ENCODE data around the gene TACC2.

Gene TACC2, protein sequence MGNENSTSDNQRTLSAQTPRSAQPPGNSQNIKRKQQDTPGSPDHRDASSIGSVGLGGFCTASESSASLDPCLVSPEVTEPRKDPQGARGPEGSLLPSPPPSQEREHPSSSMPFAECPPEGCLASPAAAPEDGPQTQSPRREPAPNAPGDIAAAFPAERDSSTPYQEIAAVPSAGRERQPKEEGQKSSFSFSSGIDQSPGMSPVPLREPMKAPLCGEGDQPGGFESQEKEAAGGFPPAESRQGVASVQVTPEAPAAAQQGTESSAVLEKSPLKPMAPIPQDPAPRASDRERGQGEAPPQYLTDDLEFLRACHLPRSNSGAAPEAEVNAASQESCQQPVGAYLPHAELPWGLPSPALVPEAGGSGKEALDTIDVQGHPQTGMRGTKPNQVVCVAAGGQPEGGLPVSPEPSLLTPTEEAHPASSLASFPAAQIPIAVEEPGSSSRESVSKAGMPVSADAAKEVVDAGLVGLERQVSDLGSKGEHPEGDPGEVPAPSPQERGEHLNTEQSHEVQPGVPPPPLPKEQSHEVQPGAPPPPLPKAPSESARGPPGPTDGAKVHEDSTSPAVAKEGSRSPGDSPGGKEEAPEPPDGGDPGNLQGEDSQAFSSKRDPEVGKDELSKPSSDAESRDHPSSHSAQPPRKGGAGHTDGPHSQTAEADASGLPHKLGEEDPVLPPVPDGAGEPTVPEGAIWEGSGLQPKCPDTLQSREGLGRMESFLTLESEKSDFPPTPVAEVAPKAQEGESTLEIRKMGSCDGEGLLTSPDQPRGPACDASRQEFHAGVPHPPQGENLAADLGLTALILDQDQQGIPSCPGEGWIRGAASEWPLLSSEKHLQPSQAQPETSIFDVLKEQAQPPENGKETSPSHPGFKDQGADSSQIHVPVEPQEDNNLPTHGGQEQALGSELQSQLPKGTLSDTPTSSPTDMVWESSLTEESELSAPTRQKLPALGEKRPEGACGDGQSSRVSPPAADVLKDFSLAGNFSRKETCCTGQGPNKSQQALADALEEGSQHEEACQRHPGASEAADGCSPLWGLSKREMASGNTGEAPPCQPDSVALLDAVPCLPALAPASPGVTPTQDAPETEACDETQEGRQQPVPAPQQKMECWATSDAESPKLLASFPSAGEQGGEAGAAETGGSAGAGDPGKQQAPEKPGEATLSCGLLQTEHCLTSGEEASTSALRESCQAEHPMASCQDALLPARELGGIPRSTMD (N-terminal part only)

DNA sequence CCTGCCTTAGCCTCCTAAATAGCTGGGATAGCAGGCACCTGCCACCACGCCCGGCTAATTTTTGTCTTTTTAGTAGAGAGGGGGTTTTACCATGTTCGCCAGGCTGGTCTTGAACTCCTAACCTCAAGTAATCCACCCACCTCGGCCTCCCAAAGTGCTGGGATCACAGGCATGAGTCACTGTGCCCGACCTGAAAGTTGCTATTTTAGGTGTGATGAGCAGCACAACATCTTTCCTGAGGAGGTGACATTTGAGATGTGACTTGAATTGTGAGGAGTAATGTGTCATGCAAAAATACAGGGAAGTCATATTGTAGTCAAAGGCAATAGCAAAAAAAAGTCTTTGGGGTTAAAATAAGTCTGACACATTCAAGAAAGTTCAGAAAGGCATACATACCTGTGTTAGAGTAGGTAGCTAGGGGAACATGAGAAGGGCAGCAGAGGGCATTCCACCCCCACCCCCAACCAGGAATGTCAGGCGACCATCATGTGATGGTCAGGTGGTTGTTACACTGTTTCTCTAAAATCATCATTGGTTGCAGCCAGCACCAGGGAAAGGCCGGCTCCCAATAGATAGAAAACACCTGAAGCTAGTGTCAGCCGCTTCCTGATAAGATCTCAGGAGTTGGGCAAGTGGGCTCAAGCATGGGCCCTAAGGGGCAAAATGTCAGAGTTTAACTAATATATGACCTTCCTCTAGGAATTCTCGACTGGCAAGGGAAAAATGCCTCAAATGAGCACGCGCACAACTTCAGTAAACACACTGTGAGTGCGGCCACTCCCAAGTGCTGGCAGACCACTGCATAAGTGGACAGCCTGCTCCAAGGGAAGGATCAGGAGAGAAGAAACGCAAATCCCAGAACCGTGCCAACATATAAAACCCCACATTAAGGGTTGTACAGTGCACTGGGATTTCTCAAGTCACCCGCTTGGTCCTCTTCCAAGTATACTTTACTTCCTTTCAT is at the start of gene TACC2:
TACC2 (plus strand) TSS at position 803 of the 964 bp plus-strand sequence. CDS start 32,819 bp downstream, outside the sequence.
- DNase-seq = no peak
- H3K27ac ChIP-seq = no peak within 1 kb of the TSS
- no peaks in the 10 kb centered on the region for H3K27me3 ChIP-seq (ENCODE audit: insufficient read depth, low read depth, severe bottlenecking)
- no peaks in the 10 kb centered on the region for H3K36me3 ChIP-seq
- peaks cover 8% of the 10 kb centered on the region for H3K9me3 ChIP-seq (ENCODE audit: severe bottlenecking)
- TF ChIP-seq, protein P1, sequence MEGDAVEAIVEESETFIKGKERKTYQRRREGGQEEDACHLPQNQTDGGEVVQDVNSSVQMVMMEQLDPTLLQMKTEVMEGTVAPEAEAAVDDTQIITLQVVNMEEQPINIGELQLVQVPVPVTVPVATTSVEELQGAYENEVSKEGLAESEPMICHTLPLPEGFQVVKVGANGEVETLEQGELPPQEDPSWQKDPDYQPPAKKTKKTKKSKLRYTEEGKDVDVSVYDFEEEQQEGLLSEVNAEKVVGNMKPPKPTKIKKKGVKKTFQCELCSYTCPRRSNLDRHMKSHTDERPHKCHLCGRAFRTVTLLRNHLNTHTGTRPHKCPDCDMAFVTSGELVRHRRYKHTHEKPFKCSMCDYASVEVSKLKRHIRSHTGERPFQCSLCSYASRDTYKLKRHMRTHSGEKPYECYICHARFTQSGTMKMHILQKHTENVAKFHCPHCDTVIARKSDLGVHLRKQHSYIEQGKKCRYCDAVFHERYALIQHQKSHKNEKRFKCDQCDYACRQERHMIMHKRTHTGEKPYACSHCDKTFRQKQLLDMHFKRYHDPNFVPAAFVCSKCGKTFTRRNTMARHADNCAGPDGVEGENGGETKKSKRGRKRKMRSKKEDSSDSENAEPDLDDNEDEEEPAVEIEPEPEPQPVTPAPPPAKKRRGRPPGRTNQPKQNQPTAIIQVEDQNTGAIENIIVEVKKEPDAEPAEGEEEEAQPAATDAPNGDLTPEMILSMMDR (IDR thresholded peaks at IDR 0.05; ENCODE audit: low read depth, low read length) = no peak
- H3K4me3 ChIP-seq (ENCODE audit: low read depth, low read length) = no peak within 1 kb of the TSS

DNA sequence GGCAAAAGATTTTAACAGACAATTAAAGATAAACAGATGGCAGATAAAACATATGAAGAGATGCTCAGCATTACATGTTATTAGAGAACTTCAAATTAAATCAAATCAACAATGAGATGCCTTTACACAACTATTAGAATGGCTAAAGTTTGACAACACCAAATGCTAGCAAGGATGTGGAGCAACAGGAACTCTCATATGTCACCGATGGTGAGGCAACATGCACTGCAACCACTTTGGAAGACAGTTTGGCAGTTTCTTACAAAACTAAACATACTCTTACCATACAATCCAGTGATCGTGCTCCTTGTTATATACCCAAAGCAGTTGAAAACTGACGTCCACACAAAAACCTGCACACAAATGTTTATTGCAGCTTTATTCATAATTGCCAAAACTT is 47.4 kb upstream of the TACC2 start:
- no peak for DNase-seq
- no peak overlapping the region for H3K27ac ChIP-seq
- no peaks in the 10 kb centered on the region for H3K36me3 ChIP-seq
- TF ChIP-seq, protein P1 (IDR thresholded peaks at IDR 0.05; ENCODE audit: low read depth, low read length) = no peak
- no peak overlapping the region for H3K4me3 ChIP-seq (ENCODE audit: low read depth, low read length)
- H3K9me3 ChIP-seq (ENCODE audit: severe bottlenecking) = no peaks in the 10 kb centered on the region
- H3K27me3 ChIP-seq (ENCODE audit: insufficient read depth, low read depth, severe bottlenecking) = no peaks in the 10 kb centered on the region

DNA sequence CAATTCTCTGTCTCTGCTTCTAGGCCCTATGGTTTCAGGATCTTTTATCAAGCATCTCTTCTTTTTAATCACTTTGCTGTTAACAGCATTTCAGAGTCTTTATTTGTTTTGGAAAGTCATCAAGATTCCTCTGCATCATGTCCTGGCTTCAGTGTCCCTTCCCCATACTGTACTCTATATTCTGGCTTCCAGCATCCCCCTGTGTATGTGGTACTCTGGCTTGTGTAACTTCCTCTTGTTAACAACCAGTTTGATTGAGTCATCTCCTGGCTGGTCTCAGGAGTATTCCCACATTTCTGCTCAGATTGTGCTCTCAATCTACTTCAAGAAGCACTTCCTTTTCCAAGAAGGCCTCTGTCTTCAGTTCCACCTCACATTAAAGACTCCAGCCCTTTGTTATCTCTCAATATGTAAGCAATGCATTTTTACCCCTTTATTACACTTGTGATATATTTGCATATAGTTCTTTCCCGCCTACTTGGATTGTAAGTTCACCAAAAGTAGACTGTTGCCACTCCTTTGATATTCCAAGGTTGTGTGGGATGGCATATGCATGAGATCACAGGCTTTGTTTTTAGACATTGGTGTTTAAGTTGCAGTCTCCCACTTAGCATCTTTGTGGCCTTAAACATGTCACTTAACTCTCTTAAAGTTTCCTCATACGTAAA is 46.1 kb upstream of the TACC2 start:
- Histone ChIP-seq H3K9me3 (ENCODE audit: severe bottlenecking) (no peaks in the 10 kb centered on the region), H3K36me3 (no peaks in the 10 kb centered on the region), H3K4me3 (ENCODE audit: low read depth, low read length) (no peak overlapping the region), H3K27me3 (ENCODE audit: insufficient read depth, low read depth, severe bottlenecking) (no peaks in the 10 kb centered on the region), H3K27ac (no peak overlapping the region)
- no peak for DNase-seq
- TF ChIP-seq, protein P1 (IDR thresholded peaks at IDR 0.05; ENCODE audit: low read depth, low read length) = no peak

DNA sequence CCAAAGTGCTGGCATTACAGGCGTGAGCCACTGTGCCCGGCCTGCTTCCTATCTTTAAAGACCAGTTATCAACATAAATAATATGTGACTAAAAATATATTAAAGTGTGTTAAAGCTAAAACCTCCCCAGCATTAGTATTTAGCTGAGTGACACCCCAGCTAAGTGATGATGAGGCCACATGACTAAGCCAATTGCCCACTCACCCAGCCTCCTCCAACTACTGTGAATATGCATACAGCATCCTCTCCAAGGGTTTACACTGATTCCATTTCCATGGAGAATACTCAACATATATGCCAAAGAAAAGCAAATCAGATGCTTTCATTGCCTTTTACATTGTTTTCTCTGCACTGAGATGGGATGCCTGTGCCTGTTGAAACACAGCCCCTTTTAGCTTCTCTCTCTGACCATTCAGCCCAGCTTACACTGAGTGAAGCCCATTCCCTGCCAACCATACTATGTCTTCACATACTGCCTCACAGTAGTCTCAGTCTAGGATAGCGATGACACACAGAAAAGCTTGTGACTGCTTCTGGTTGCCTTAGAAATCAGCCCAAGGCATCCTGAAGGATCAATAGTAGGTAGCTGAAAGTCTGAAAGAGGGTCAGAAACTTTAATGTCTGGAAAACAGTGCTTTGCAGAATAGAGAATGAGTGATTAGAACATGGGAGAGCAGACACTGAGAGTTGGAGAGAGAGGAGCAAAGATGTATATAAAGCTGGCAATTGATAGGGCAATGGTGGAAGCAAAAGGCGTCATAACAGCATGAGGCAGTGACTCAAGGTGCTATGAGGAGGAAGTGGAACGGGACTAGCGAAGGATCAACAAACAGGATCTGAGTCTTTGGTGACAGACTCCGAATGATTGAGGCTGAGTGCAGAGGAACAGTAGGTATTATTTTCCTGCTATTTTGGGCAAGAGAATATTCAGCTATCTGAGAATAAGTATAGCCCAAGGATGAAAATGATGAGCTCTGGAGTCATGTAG is 41.3 kb upstream of the TACC2 start:
- TF ChIP-seq, protein P1 (IDR thresholded peaks at IDR 0.05; ENCODE audit: low read depth, low read length) = no peak
- no peaks in the 10 kb centered on the region for H3K36me3 ChIP-seq
- no peaks in the 10 kb centered on the region for H3K9me3 ChIP-seq (ENCODE audit: severe bottlenecking)
- no peak overlapping the region for H3K4me3 ChIP-seq (ENCODE audit: low read depth, low read length)
- no peak for DNase-seq
- H3K27me3 ChIP-seq (ENCODE audit: insufficient read depth, low read depth, severe bottlenecking) = no peaks in the 10 kb centered on the region
- no peak overlapping the region for H3K27ac ChIP-seq
